HG02678 (cell line): ENCODE data around the gene HUNK.

Experiments
- ATAC-seq: cut with Tn5 transposase; IDR thresholded peaks from one replicate; pipeline ENCODE4 v1.9.1; 2021; ENCODE audit warnings: mild to moderate bottlenecking, moderate library complexity; ENCODE audit not compliant: unreplicated experiment

Gene HUNK

DNA sequence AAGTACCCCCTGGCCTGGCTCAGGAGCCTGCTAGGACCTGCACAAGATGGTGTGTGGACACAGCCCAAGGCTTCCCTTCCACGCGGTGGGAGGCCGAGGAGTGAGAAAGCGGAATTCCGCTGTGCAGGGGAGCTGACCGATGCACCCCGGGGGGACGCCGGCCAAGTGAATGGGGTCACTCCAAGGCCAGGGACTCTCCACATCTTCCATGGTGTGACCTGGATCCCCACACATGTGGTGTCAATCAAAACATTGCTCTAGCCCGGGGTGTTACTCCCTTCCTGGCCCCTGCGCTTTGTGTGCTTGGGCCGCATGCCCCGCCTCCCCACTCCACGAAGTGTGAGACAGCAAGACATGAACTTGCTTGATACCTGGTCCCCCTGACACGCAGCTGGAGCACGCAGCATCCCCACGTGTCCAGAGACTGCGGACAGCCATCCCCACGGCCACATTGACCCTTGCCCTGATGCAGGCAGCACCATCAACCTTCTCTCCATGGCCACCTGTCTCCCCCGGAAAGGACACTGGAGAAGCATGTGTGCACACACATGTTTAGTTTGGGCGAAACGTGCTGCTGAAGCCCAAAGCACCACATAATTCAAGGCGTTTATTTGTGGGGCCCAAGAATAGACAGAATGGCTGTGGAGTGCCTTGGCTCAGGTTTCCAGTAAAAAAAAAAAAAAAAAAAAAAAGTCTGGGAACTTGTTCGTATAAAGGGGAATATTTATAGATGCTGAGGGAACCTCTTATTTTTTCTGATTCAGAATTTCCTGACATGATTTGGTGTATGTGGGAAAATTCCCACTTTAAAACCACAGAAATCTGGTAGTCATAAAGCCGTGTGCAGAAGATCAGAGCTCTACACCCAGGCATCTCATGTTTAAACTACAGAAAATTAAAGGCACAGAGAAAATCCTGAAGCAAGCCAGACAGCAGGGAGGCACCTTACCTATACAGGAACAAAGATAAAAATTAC is 171.7 kb downstream of the HUNK start:
- no peak for ATAC-seq

DNA sequence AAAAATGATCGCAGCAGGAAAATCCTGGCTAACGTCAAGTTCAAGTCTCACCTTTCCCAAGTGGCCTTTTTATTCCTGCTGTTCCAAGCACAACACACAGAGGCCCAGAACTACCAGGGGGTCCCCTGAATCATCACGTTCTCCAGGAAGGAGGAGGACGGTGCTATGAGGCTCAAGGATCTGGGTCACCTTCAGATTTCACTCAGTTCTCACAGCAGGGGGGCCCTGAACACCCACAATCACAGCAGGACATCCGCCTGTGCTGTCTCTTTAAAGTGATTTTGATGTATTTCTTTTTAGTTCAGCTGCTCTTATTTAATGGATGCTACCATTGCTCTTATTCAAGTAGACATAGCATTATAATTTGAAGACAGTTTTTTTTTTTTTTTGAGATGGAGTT is 173.4 kb downstream of the HUNK start:
- no peak for ATAC-seq

DNA sequence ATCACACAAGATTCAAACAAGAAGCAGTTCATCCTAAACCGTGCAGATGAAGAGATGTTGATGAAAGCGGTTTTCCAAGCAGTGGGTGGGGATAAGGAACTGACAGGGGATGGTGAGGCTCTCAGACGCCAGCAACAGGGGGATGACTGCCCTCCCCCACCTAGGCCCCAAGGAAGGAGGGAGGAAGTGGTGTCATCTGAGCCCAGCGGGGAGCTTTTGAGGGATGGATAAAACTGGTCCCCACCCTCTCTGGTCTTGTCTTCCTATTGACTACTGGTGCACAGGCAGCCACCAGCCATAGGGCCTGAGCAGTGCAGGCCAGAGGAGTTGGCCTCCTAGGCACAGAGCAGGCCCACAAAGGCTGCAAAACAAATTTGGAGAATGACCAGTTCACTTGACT is 175.5 kb downstream of the HUNK start:
- no peak for ATAC-seq
